Upper lobe of left lung (tissue), 6 donors: ENCODE data around the gene SLCO4C1. TPM values are rescaled to one million over a fixed set of nuclear protein-coding genes. Genes with fewer than 3 reads are reported as not detected.
A peak's percentile ranks its signal among the peaks of the same experiment; 100 is the strongest.
"Not testable (repeated sequence)": the region's sequence is repeated elsewhere in the genome, so short reads cannot be mapped to it uniquely, and the experiment has no call there.

Source experiments
- ATAC-seq, 2 donors: fragments of 200-7000 bp; cut with Tn5 transposase; one replicate each; pipeline ENCODE4 v1.9.1; 2022; ENCODE audit warnings: mild to moderate bottlenecking in 2 of 2, moderate library complexity in 2 of 2; ENCODE audit not compliant: low FRiP score in 2 of 2
- DNase-seq, 2 donors: peaks; one replicate each; pipeline ENCODE4 v3.0.0-alpha.2; 2019 to 2020
- H3K27ac ChIP-seq, 4 donors: fragments of 200-600 bp; sonication (generic); one replicate each; pipeline ENCODE4 v1.5.1; 2016 to 2019
- H3K27me3 ChIP-seq, 4 donors: fragments of 200-600 bp; sonication (generic); one replicate each; pipeline ENCODE4 v1.5.1; 2017 to 2019
- H3K36me3 ChIP-seq, 4 donors: fragments of 200-600 bp; sonication (generic); one replicate each; pipeline ENCODE4 v1.5.1; 2016 to 2019
- H3K4me1 ChIP-seq, 4 donors: fragments of 200-600 bp; sonication (generic); one replicate each; pipeline ENCODE4 v1.5.1; 2018 to 2019
- H3K4me3 ChIP-seq, 4 donors: fragments of 200-600 bp; sonication (generic); one replicate each; pipeline ENCODE4 v1.5.1; 2017 to 2019; ENCODE audit warnings: mild to moderate bottlenecking in 2 of 4, moderate library complexity in 1 of 4
- H3K9me3 ChIP-seq, 4 donors: fragments of 200-600 bp; sonication (generic); one replicate each; pipeline ENCODE4 v1.5.1; 2018 to 2019
- CTCF ChIP-seq, 6 experiments: fragments of 450-650 bp in 4 of 6; fragments of 200-600 bp in 2 of 6; sonication (generic) in 2 of 6; IDR thresholded peaks; one replicate each; pipeline ENCODE4 v1.5.1; 2016 to 2019; ENCODE audit warnings: antibody characterized with exemption in 6 of 6
- EP300 ChIP-seq, 4 donors: sonication (generic); formaldehyde crosslinking; IDR thresholded peaks; one replicate each; pipeline ENCODE4 v1.5.1; 2017; ENCODE audit warnings: antibody characterized with exemption in 4 of 4, control low read depth in 2 of 4
- POLR2A ChIP-seq, 4 donors: fragments of 450-650 bp; IDR thresholded peaks; one replicate each; pipeline ENCODE4 v1.5.1; 2016 to 2017; ENCODE audit warnings: antibody characterized with exemption in 4 of 4, mild to moderate bottlenecking in 2 of 4
- POLR2AphosphoS5 ChIP-seq, 2 donors: sonication (generic); formaldehyde crosslinking; IDR thresholded peaks; one replicate each; pipeline ENCODE4 v1.5.1; 2017; ENCODE audit warnings: antibody characterized with exemption in 2 of 2
- WGBS, 2 donors: methylation state at CpG; one replicate each; pipeline ENCODE4 v1.1.5; 2017 to 2018; 5-methylcytosine and 5-hydroxymethylcytosine counted together
- total RNA-seq, 6 donors: library from RNA; depleted of rRNA in 4 of 6; stranded (reverse); fragments of >200 nt in 4 of 6; gene quantifications; one replicate each; pipeline versions ENCODE4 v1.1.0 to v1.2.1, GENCODE V29; 2016 to 2021
- donor health status: DM: no; HTN: no; CAD: no; lungs with moderate emphysema.
- donor health status: DM: no; HTN: yes; CAD: no; lungs with severe emphysema.

The SLCO4C1 gene
- total RNA-seq: 10 to 100 TPM in 5 of 6 donors, 1 to 10 TPM in 1; 5.5 to 47.3 (median 21.3) TPM

GRCh38 chr5:102296178-102296817 lies at the start of gene SLCO4C1:
Gene SLCO4C1, minus strand, starts transcription at chr5:102296284. Its CDS starts 22 bp downstream, at chr5:102296262.
- Histone ChIP-seq H3K4me1 (peaks cover 0 to 18% (median 11%) of the 10 kb centered on the region in 4 donors), H3K4me3 (peak within 1 kb of the TSS; percentile 39 to 60 (median 54)), H3K36me3 (no peaks in the 10 kb centered on the region), H3K27me3 (no peaks in the 10 kb centered on the region), H3K9me3 (no peaks in the 10 kb centered on the region), H3K27ac (peak within 1 kb of the TSS; percentile 23 to 87 (median 79))
- DNase-seq (peak; percentile 94 to 95), ATAC-seq (peak; percentile 95 to 97)
- TF ChIP-seq POLR2AphosphoS5 (IDR thresholded peaks at IDR 0.05) (peak in 1 of 2 donors; percentile 62), POLR2A (IDR thresholded peaks at IDR 0.05) (peak in 2 of 4 donors; percentile 29 to 67), CTCF (IDR thresholded peaks at IDR 0.05) (peak in 4 of 6 experiments; percentile 49 to 77 (median 62)), EP300 (IDR thresholded peaks at IDR 0.05) (no peak)
- WGBS, 2 donors: 4 to 6% methylated on average over 17 to 28 of the region's 42 CpGs

DNA sequence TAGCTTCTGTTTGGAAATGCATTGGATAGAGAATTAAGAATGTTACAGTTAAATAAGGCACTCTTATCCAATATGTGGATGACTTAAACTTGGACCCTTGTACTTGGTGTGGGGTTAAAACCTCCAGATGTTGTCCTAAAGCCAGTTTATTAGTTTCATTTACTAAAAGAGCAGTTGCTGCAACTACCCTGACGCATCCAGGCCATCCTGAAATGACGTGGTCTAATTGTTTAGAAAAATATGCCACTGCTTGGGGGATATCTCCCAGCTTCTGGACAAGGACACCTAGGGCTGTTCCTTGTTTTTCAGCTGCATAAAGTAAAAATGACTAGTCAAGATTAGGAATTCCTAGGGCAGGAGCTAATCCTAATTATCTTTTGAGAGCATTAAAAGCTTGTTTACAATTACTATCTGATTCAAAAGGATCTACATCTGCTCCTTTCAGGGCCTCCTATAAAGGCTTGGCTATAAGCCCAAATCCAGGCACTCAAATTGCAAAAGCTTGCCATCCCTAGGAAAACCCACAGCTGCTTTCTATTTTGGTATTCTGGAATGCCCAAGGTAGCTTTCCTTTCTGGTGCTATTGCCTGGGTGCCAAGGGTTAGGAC lies 45.7 kb upstream of the SLCO4C1 start:
- Histone ChIP-seq H3K27me3 (no peaks in the 10 kb centered on the region), H3K36me3 (no peaks in the 10 kb centered on the region), H3K4me3 (no peak overlapping the region), H3K27ac (no peak overlapping the region), H3K9me3 (no peaks in the 10 kb centered on the region), H3K4me1 (no peaks in the 10 kb centered on the region)
- ATAC-seq (no peak), DNase-seq (no peak)
- WGBS, 2 donors: 73 to 75% methylated on average over 2 of the region's 2 CpGs
- no peak for TF ChIP-seq EP300 (IDR thresholded peaks at IDR 0.05)

- TF ChIP-seq POLR2AphosphoS5 (IDR thresholded peaks at IDR 0.05): no peak
- TF ChIP-seq EP300 (IDR thresholded peaks at IDR 0.05): no peak
- no peak for TF ChIP-seq POLR2A (IDR thresholded peaks at IDR 0.05)
- TF ChIP-seq CTCF (IDR thresholded peaks at IDR 0.05): no peak
- WGBS, 2 donors: 72 to 85% methylated on average over 2 of the region's 2 CpGs
- no peak overlapping the region for H3K27ac ChIP-seq
- H3K36me3 ChIP-seq: no peaks in the 10 kb centered on the region
- no peaks in the 10 kb centered on the region for H3K4me1 ChIP-seq
- H3K4me3 ChIP-seq: no peak overlapping the region
- DNase-seq (no peak), ATAC-seq (no peak)
- no peaks in the 10 kb centered on the region for H3K9me3 ChIP-seq
- H3K27me3 ChIP-seq: no peaks in the 10 kb centered on the region
Observed at GRCh38 chr5:102324714-102325113, 28.6 kb upstream of the SLCO4C1 start.

GRCh38 chr5:102318801-102319200 lies 22.7 kb upstream of the SLCO4C1 start:
- H3K4me3 ChIP-seq, ATAC-seq, H3K4me1 ChIP-seq, H3K27me3 ChIP-seq, H3K27ac ChIP-seq, H3K36me3 ChIP-seq, H3K9me3 ChIP-seq, DNase-seq: not testable (repeated sequence)
- WGBS, 2 donors: 74 to 79% methylated on average over 4 of the region's 4 CpGs

DNA sequence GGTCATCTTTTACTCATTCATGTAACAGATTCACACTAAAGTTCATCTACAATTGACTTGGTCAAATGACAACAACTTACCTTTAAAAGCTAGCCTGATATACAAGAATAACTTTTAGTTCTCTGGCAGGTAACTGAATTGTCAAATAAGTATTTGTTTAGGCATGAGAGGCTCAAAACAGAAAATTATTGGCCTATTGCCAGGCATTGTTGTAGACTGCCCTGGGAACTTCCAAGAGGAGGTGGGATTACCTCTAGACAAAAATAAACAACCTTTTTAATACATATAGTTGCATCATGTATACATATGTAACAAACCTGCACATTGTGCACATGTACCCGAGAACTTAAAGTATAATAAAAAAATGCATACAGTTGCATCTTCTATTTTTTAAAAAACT lies 18.2 kb upstream of the SLCO4C1 start:
- WGBS, 2 donors: 68 to 85% methylated on average over 1 of the region's 1 CpG
- peaks cover 0 to 4% (median 0%) of the 10 kb centered on the region in 4 donors for H3K4me1 ChIP-seq
- no peak overlapping the region for H3K27ac ChIP-seq
- ATAC-seq: no peak
- H3K27me3 ChIP-seq: no peaks in the 10 kb centered on the region
- no peaks in the 10 kb centered on the region for H3K36me3 ChIP-seq
- TF ChIP-seq POLR2A (IDR thresholded peaks at IDR 0.05) (no peak), POLR2AphosphoS5 (IDR thresholded peaks at IDR 0.05) (no peak), EP300 (IDR thresholded peaks at IDR 0.05) (no peak), CTCF (IDR thresholded peaks at IDR 0.05) (no peak)
- no peak overlapping the region for H3K4me3 ChIP-seq
- no peak for DNase-seq
- no peaks in the 10 kb centered on the region for H3K9me3 ChIP-seq
